Globus pallidus (tissue), 1 donor: ENCODE data around the gene PHOSPHO2.

Experiments used
- DNase-seq: peaks from one replicate; pipeline ENCODE4 v3.0.0-alpha.2; 2015; ENCODE audit warnings: low spot score

PHOSPHO2 gene

GRCh38 chr2:169716938-169717690, 22.8 kb downstream of the PHOSPHO2 start:
- no peak for DNase-seq

GRCh38 chr2:169717691-169718063, 23.4 kb downstream of the PHOSPHO2 start:
- DNase-seq = no peak

- no peak for DNase-seq
Measured at GRCh38 chr2:169718930-169719504, 24.7 kb downstream of the PHOSPHO2 start.

- no peak for DNase-seq
Measured at GRCh38 chr2:169721016-169721415, 26.7 kb downstream of the PHOSPHO2 start.

GRCh38 chr2:169727065-169727464, 32.8 kb downstream of the PHOSPHO2 start:
- DNase-seq = no peak

- DNase-seq = no peak
Measured at GRCh38 chr2:169729274-169729605, 35.0 kb downstream of the PHOSPHO2 start.

GRCh38 chr2:169732075-169732474, 37.8 kb downstream of the PHOSPHO2 start:
- no peak for DNase-seq

- no peak for DNase-seq
Measured at GRCh38 chr2:169732583-169733358, 38.5 kb downstream of the PHOSPHO2 start.

GRCh38 chr2:169734169-169734847, 40.0 kb downstream of the PHOSPHO2 start:
- DNase-seq = no peak

- DNase-seq = no peak
Measured at GRCh38 chr2:169735623-169736022, 41.4 kb downstream of the PHOSPHO2 start.

GRCh38 chr2:169736902-169737301, 42.6 kb downstream of the PHOSPHO2 start:
- no peak for DNase-seq

- no peak for DNase-seq
Measured at GRCh38 chr2:169738566-169739229, 44.4 kb downstream of the PHOSPHO2 start.

GRCh38 chr2:169739351-169739750, 45.1 kb downstream of the PHOSPHO2 start:
- DNase-seq = no peak

- peak; percentile 50 for DNase-seq
Measured at GRCh38 chr2:169743549-169743948, 49.3 kb downstream of the PHOSPHO2 start.

- no peak for DNase-seq
Measured at GRCh38 chr2:169746240-169746639, 52.0 kb downstream of the PHOSPHO2 start.

GRCh38 chr2:169748319-169748718, 54.0 kb downstream of the PHOSPHO2 start:
- DNase-seq = no peak
